Activated CD4-positive, alpha-beta T cell treated with anti-CD3 and anti-CD28 coated beads for 36 hours (primary cell): ENCODE data around the gene PCBD2. TPM values are rescaled to one million over a fixed set of nuclear protein-coding genes. Genes with fewer than 3 reads are reported as not detected.

Experiments used
- ATAC-seq: fragments of 200-7000 bp; cut with Tn5 transposase; one replicate; pipeline ENCODE4 v1.10.0; 2021; ENCODE audit warnings: mild to moderate bottlenecking, moderate library complexity
- CTCF ChIA-PET: fragments of 350-600 bp; sonication (Branson Sonifier 250); formaldehyde crosslinking; loops from one replicate; lab custom pipeline; 2021; ENCODE audit warnings: antibody characterized with exemption; lab: Charles Lee
- POLR2A ChIA-PET: fragments of 350-600 bp; sonication (Branson Sonifier 250); formaldehyde crosslinking; loops from one replicate; lab custom pipeline; 2021; ENCODE audit warnings: antibody characterized with exemption, inconsistent platforms; lab: Charles Lee
- DNase-seq: peaks from one replicate; pipeline ENCODE4 v3.0.0-alpha.2; 2020
- H3K27ac Mint-ChIP-seq: one replicate; pipeline ENCODE4 v1.8.0; 2021; ENCODE audit warnings: mixed read lengths
- H3K27me3 Mint-ChIP-seq: one replicate; pipeline ENCODE4 v1.8.0; 2021; ENCODE audit warnings: mixed read lengths
- H3K36me3 Mint-ChIP-seq: one replicate; pipeline ENCODE4 v1.8.0; 2021; ENCODE audit warnings: low read depth, mixed read lengths
- H3K4me1 Mint-ChIP-seq: one replicate; pipeline ENCODE4 v1.8.0; 2021; ENCODE audit warnings: mixed read lengths
- H3K4me3 Mint-ChIP-seq: one replicate; pipeline ENCODE4 v1.8.0; 2021; ENCODE audit warnings: mild to moderate bottlenecking, moderate library complexity, mixed read lengths
- H3K9me3 Mint-ChIP-seq: one replicate; pipeline ENCODE4 v1.8.0; 2021; ENCODE audit warnings: low read depth, mixed read lengths
- intact Hi-C, 2 experiments: fragments of 100-400 bp; cut with DNase I in 1 of 2; cut with micrococcal nuclease in 1 of 2; formaldehyde crosslinking; loops; one replicate each; pipeline versions ENCODE4 v1.14.2 to v1.15.1; 2022 to 2024; cut with DNase I, micrococcal nuclease
- total RNA-seq, 2 experiments: library from RNA; stranded (reverse); gene quantifications; one replicate each; pipeline ENCODE4 v1.2.3, GENCODE V29; 2021

PCBD2 gene
- total RNA-seq, 2 experiments from 2014 or later = 10.0 to 12.8 TPM

DNA sequence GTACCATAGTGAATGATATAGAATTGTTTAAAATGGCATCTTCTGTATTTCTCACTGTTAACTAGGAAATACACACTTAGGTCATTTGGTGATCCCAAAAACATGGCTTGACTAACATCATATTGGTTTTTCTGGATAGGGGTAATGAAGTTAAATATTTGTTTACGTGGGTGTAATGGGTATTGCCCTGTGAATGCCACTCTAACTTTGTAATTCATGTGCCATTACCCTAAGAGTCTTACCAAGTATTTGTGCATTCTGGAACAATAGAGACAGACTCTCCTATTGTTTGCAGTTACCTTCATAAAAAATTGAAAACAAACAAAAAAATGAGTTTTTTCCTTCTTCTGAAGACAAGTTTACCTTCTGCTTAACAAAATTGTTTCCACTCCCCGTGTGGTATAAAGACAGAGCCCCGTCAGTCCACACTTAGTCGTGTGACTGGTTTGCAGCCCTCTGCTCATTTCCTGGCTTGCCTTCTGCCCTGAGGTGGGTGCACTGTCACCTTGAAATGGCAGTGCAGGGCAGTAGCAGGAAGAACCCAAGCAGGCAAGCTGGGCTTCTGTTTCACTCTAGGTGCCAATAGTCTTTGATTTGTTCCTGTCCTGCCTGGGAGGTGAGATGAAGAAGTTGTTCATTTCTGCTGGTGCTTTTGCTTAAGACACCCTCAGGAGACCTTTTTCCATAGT, 53.1 kb downstream of the PCBD2 start:
- ChIA-PET CTCF (interaction anchor here (1.2 kb wide), 1 partner anchor 9 kb away, joined by 4 read pairs; no protein-coding TSS in a partner anchor), POLR2A (no interaction called here)
- Mint-ChIP-seq H3K4me1 (no peaks in the 10 kb centered on the region), H3K36me3 (peaks cover 16% of the 10 kb centered on the region), H3K27ac (no peak overlapping the region), H3K4me3 (no peak overlapping the region), H3K9me3 (peaks cover 4% of the 10 kb centered on the region), H3K27me3 (no peaks in the 10 kb centered on the region)
- no peak for ATAC-seq
- intact Hi-C loops = no loop called here
- no peak for DNase-seq

DNA sequence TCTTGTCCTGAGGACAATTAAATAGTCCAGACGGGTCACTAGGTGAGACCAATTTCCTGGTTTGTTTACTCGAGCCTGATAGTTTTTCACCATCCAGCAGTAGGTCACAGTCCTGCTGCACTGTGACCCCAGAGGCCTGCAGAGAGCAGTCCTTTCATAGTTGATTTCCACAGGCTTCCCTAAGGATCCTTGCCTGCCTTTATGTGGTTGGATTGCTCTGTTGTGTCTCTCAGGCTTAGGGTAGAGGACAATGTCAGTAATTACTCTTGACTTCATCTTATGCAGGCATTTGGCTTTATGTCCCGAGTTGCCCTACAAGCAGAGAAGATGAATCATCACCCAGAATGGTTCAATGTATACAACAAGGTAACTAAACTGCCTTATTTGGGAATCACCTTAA, 53.8 kb downstream of the PCBD2 start:
- DNase-seq = no peak
- no peak for ATAC-seq
- intact Hi-C loops = no loop called here
- H3K9me3 Mint-ChIP-seq = peaks cover 4% of the 10 kb centered on the region
- H3K4me1 Mint-ChIP-seq = peaks cover 4% of the 10 kb centered on the region
- ChIA-PET POLR2A (no interaction called here), CTCF (interaction anchor here (1.2 kb wide), 1 partner anchor 10 kb away, joined by 4 read pairs; no protein-coding TSS in a partner anchor)
- H3K4me3 Mint-ChIP-seq = no peak overlapping the region
- H3K36me3 Mint-ChIP-seq = peaks cover 13% of the 10 kb centered on the region
- no peak overlapping the region for H3K27ac Mint-ChIP-seq
- H3K27me3 Mint-ChIP-seq = no peaks in the 10 kb centered on the region

DNA sequence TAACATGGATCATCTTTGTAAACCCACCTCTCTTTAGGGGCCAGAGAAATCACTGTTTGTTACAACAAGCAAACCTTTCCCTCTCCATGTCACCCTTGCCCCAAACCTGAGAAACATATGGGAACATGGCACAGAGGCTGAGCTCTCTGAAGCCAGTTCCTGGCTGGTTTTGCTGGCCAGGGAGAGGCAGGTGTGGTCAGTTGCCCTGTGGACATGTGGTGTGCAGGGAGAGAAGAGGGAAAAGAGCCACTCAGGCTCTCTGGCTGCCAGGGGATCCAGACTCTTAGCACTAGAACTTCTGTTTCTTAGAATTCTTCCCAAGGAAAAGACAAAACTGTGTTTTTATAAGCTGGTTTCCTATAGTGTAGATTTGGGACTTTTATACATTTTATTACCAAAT, 58.2 kb downstream of the PCBD2 start:
- no peaks in the 10 kb centered on the region for H3K9me3 Mint-ChIP-seq
- no peak overlapping the region for H3K4me3 Mint-ChIP-seq
- ATAC-seq = no peak
- intact Hi-C loops = no loop called here
- peaks cover 28% of the 10 kb centered on the region for H3K4me1 Mint-ChIP-seq
- no peak overlapping the region for H3K27ac Mint-ChIP-seq
- DNase-seq = no peak
- peaks cover 17% of the 10 kb centered on the region for H3K36me3 Mint-ChIP-seq
- no peaks in the 10 kb centered on the region for H3K27me3 Mint-ChIP-seq
- ChIA-PET POLR2A (interaction anchor here (0.5 kb wide), 1 partner anchor 28 kb away, joined by 3 read pairs; no protein-coding TSS in a partner anchor), CTCF (interaction anchor here (0.6 kb wide), 1 partner anchor 1002 kb away, joined by 3 read pairs; no protein-coding TSS in a partner anchor)

DNA sequence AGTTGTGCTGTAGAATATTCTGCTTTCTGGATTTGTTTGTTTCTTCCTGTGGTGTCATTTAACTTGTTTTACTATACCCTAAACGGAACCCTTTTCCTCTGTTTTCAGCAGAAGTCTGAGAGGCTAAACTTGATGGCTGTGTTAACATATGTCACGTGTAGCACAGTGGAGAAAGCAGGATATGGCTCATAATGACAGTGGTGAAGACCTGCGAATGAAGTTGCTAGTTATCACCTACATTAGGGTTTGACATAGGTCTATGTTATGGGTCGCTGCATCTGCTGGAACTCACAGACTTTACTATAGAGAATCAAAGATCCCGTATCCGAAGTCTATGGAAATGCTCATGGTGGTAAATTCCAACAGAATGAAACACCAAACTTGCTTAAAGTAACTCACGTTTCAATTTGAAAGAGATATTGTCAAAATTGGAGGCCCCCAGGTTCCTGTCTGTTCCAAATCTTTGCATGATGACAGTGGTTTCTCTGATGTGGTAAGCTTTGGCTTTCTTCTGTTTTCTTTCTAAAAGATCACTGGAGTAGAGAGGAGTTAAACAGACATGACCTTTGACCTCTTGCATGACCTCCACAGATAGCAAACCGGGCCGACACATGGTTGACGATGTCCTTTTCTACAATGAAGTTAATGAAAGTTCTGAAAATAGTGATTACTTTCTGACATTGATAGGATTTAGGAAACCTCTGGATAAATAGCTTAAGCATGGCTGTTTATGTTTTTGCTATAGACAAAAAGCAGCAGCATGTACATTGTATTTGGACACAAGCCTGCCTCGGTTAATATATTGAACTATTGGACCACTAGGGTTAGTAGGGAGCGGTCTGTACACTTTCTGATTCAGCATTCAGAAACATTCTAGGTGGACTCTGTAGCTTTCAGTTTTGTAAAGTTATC, 59.7 kb downstream of the PCBD2 start:
- H3K27me3 Mint-ChIP-seq = no peaks in the 10 kb centered on the region
- peak; percentile 28 for DNase-seq
- H3K27ac Mint-ChIP-seq = peak overlapping the region; percentile 84
- POLR2A ChIA-PET = interaction anchor here (0.6 to 1.1 kb wide), 3 partner anchors 22 to 45 kb away, joined by 3 to 7 read pairs (median 4); no protein-coding TSS in a partner anchor
- intact Hi-C loops = loop anchor here (1.0 to 2.0 kb wide), 3 partner anchors 44 to 68 kb away; no protein-coding TSS in a partner anchor
- no peaks in the 10 kb centered on the region for H3K9me3 Mint-ChIP-seq
- peaks cover 28% of the 10 kb centered on the region for H3K4me1 Mint-ChIP-seq
- H3K4me3 Mint-ChIP-seq = peak overlapping the region; percentile 10
- ATAC-seq = peak; percentile 93
- CTCF ChIA-PET = interaction anchor here (1.1 to 1.8 kb wide), 3 partner anchors 13 to 59 kb away, joined by 3 to 7 read pairs (median 3); partner anchors contain the start of gene PCBD2
- peaks cover 17% of the 10 kb centered on the region for H3K36me3 Mint-ChIP-seq

DNA sequence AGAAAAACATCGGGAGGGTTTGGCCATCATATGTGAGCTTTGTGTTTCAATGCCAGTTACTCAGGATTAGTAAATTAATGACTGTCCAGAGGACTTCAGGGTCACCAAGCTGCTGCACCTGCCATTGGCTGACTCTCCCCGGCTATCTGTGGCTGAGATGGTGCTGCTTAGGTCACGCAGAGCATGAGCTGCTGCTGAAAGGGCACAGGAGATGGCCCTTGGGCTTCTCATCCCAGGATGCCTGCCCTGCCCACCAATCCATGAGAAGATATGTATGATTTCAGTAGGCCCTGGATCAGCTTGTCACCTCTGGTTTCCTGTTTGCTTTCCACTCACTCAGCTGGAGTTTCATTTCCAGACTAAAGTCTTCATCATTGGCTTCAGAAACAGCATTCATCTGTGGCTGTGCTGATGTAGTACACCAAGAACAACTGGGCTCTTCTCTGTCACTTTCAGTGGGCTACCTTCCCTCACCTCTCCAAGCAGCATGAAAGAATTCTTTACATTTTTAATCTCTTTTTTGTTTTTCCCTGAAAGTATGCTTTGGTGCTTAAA, 60.4 kb downstream of the PCBD2 start:
- H3K9me3 Mint-ChIP-seq = no peaks in the 10 kb centered on the region
- peaks cover 28% of the 10 kb centered on the region for H3K4me1 Mint-ChIP-seq
- H3K27me3 Mint-ChIP-seq = no peaks in the 10 kb centered on the region
- H3K4me3 Mint-ChIP-seq = no peak overlapping the region
- POLR2A ChIA-PET = interaction anchor here (0.6 to 1.1 kb wide), 3 partner anchors 43 to 222 kb away, joined by 3 to 4 read pairs (median 4); no protein-coding TSS in a partner anchor
- intact Hi-C loops = loop anchor here in 1 of 2 experiments (2.0 kb wide), 2 partner anchors 45 to 67 kb away; no protein-coding TSS in a partner anchor
- peak; percentile 29 for DNase-seq
- CTCF ChIA-PET = interaction anchor here (0.6 to 1.8 kb wide), 6 partner anchors 14 to 237 kb away, joined by 3 to 7 read pairs (median 3); partner anchors contain the start of gene PCBD2
- H3K27ac Mint-ChIP-seq = peak overlapping the region; percentile 84
- H3K36me3 Mint-ChIP-seq = peaks cover 17% of the 10 kb centered on the region
- ATAC-seq = peak; percentile 52

DNA sequence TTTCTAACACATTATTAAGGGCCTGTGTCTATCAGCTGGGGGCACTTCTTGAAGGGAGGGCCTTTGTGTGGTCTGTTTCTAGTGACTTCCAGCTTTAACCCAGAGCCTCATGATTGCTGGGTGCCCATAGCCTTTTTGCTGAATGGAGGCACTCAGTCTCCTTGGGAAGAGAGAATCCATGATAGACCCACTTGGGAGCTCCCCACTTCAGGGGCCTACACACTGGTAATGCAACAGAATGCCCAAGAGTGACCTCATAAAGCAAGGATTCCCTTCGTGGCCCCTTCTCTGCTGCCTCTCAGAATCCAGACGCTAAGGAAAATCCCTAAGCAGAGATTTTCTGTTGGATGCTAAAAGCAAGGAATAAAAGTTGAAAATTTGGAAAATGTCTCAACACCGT, 62.7 kb downstream of the PCBD2 start, which contains the start of gene CATSPER3:
Gene CATSPER3, plus strand, starts transcription at position 301 of the 400 bp plus-strand sequence. Its CDS starts 85 bp downstream, at position 386.
- POLR2A ChIA-PET = no interaction called here
- no peak for DNase-seq
- H3K36me3 Mint-ChIP-seq = peaks cover 12% of the 10 kb centered on the region
- no peak for ATAC-seq
- intact Hi-C loops = no loop called here
- H3K27ac Mint-ChIP-seq = no peak within 1 kb of the TSS
- peaks cover 28% of the 10 kb centered on the region for H3K4me1 Mint-ChIP-seq
- CTCF ChIA-PET = no interaction called here
- H3K4me3 Mint-ChIP-seq = no peak within 1 kb of the TSS
- no peaks in the 10 kb centered on the region for H3K27me3 Mint-ChIP-seq
- no peaks in the 10 kb centered on the region for H3K9me3 Mint-ChIP-seq

DNA sequence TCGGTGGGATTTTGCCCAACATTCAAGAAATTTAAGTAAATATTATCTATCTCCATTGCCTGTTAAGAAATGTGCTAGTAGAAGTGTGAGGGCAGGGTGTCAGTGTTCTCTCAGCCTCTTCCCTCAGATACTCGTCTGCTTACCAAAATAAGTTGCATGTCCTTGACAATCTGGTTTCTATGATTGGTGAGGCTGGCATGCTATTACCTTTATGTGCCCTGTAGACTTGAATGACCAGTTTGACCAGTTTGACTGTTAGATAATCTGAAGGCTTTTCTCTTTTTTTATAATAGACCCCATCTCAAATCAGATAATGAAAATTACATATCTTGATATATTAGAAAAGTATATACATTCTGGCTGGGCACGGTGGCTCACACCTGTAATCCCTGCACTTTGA, 63.1 kb downstream of the PCBD2 start:
- Mint-ChIP-seq H3K27ac (no peak overlapping the region), H3K4me1 (peaks cover 28% of the 10 kb centered on the region), H3K27me3 (no peaks in the 10 kb centered on the region), H3K36me3 (peaks cover 12% of the 10 kb centered on the region), H3K4me3 (no peak overlapping the region), H3K9me3 (no peaks in the 10 kb centered on the region)
- no peak for DNase-seq
- POLR2A ChIA-PET = no interaction called here
- no peak for ATAC-seq
- CTCF ChIA-PET = no interaction called here
- intact Hi-C loops = no loop called here

DNA sequence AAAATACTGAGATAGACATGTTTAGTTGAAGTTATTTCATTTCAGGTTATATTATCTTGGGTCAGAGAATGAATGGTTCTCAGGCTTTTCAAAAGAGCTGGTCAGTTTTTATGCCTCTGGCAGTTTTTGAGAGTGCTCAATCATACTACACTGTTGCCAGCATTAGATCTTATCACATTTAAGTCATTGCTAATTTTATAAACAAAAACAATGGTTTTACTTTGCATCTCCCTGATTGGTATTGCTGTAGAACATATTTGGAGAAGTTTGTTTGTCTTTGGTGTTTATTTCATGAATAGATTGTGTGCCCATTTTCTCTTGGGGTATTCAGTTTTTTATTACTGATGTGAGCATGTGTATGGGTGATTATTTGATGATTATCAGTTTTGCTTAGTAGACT, 64.2 kb downstream of the PCBD2 start:
- ATAC-seq (no peak), DNase-seq (no peak)
- H3K4me1 Mint-ChIP-seq = peaks cover 20% of the 10 kb centered on the region
- intact Hi-C loops = no loop called here
- H3K4me3 Mint-ChIP-seq = no peak overlapping the region
- no peaks in the 10 kb centered on the region for H3K9me3 Mint-ChIP-seq
- no peaks in the 10 kb centered on the region for H3K27me3 Mint-ChIP-seq
- ChIA-PET CTCF (interaction anchor here (0.8 to 1.2 kb wide), 3 partner anchors 35 to 268 kb away, joined by 3 read pairs; no protein-coding TSS in a partner anchor), POLR2A (no interaction called here)
- peaks cover 12% of the 10 kb centered on the region for H3K36me3 Mint-ChIP-seq
- no peak overlapping the region for H3K27ac Mint-ChIP-seq

DNA sequence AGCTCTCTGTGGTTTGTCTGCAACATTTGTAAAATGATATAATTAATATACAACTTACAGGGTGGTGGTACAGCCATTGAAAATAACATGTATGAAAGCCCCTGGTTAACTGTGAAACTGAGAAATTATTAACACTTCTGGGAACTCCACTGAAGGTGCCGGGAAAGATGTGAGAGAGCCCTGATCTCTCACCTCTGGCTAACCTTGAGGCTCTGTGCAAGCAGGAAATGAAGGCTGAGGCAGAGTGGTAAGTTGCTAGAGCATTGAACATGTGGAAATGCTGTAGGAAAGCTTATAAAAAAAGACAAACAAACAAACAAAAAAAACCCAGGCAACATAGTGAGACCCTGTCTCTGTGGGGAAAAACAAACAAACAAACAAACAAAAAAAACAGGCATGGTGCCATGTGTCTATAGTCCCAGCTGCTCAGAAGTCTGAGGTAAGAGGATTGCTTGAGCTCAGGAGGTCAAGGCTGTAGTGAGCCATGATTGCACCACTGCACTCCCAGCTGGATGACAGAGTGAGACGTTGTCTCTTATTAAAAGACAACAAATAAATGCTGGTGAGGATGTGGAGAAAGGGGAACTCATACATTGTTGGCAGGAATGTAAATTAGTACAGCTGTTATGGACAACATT, 70.3 kb downstream of the PCBD2 start:
- Mint-ChIP-seq H3K4me1 (no peaks in the 10 kb centered on the region), H3K27ac (no peak overlapping the region), H3K27me3 (no peaks in the 10 kb centered on the region), H3K36me3 (peaks cover 15% of the 10 kb centered on the region), H3K9me3 (peaks cover 13% of the 10 kb centered on the region), H3K4me3 (no peak overlapping the region)
- ATAC-seq (no peak), DNase-seq (no peak)
- ChIA-PET CTCF (no interaction called here), POLR2A (no interaction called here)
- intact Hi-C loops = no loop called here

DNA sequence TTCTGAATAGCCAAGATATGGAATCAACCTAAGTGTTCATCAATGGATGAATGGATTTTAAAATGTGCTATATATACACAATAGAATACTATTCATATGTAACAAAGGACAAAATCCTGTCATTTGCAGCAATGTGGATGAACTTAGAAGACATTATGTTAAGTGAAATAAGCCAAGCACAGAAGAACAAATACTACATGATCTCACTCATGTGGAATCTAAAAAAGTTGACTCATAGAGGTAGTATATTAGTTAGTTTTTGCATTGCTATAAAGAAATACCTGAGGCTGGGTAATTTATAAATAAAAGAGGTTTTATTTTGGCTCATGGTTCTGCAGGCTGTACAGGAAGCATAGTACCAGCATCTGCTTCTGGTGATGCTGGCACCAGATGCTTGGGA, 70.9 kb downstream of the PCBD2 start:
- H3K4me1 Mint-ChIP-seq = no peaks in the 10 kb centered on the region
- no peak overlapping the region for H3K4me3 Mint-ChIP-seq
- no peak for ATAC-seq
- DNase-seq = no peak
- ChIA-PET POLR2A (no interaction called here), CTCF (no interaction called here)
- H3K9me3 Mint-ChIP-seq = peaks cover 14% of the 10 kb centered on the region
- H3K27ac Mint-ChIP-seq = no peak overlapping the region
- intact Hi-C loops = no loop called here
- peaks cover 15% of the 10 kb centered on the region for H3K36me3 Mint-ChIP-seq
- no peaks in the 10 kb centered on the region for H3K27me3 Mint-ChIP-seq
